HFF-Myc (cell line): ENCODE measurements around the gene ARL4D.

Experiments used
- DNase-seq: peaks from one replicate; pipeline ENCODE4 v3.0.0-alpha.2; 2011; ENCODE audit warnings: low read depth; ENCODE audit errors: extremely low read depth
- H3K4me3 ChIP-seq: replicated peaks from 2 replicates; pipeline ENCODE4 v1.5.1; 2011; ENCODE audit warnings: low read depth, mild to moderate bottlenecking, control low read depth, low read length
- CTCF ChIP-seq: IDR thresholded peaks from 2 replicates; pipeline ENCODE4 v1.5.1; 2012; ENCODE audit warnings: mild to moderate bottlenecking, low read depth, low read length, control low read depth; ENCODE audit errors: missing control alignments

Gene ARL4D

GRCh38 chr17:43378766-43379165 lies 20.0 kb upstream of the ARL4D start:
- H3K4me3 ChIP-seq: no peak overlapping the region
- no peak for DNase-seq
- no peak for TF ChIP-seq CTCF

GRCh38 chr17:43380307-43380706 lies 18.5 kb upstream of the ARL4D start:
- no peak for TF ChIP-seq CTCF
- H3K4me3 ChIP-seq: no peak overlapping the region
- no peak for DNase-seq

- no peak for TF ChIP-seq CTCF
- H3K4me3 ChIP-seq: no peak overlapping the region
- DNase-seq: no peak
These were observed 17.6 kb upstream of the ARL4D start for GRCh38 chr17:43381204-43381603.

GRCh38 chr17:43381621-43382020 lies 17.2 kb upstream of the ARL4D start:
- no peak for DNase-seq
- no peak overlapping the region for H3K4me3 ChIP-seq
- TF ChIP-seq CTCF: no peak

- no peak overlapping the region for H3K4me3 ChIP-seq
- no peak for DNase-seq
- TF ChIP-seq CTCF: no peak
These were observed 16.0 kb upstream of the ARL4D start for GRCh38 chr17:43382776-43383175.

- no peak for DNase-seq
- TF ChIP-seq CTCF: no peak
- no peak overlapping the region for H3K4me3 ChIP-seq
These were observed 15.4 kb upstream of the ARL4D start for GRCh38 chr17:43383372-43383771.

- TF ChIP-seq CTCF: no peak
- DNase-seq: no peak
- H3K4me3 ChIP-seq: no peak overlapping the region
These were observed 14.8 kb upstream of the ARL4D start for GRCh38 chr17:43383826-43384475.
